Psoas muscle (tissue), 8 donors: ENCODE results near the gene DOCK3. TPM values are rescaled to one million over a fixed set of nuclear protein-coding genes. Genes with fewer than 3 reads are reported as not detected.

ENCODE experiments used
- ATAC-seq, 4 donors: fragments of 200-7000 bp; cut with Tn5 transposase; one replicate each; pipeline ENCODE4 v1.9.1; 2020; ENCODE audit warnings: moderate library complexity in 3 of 4, mild to moderate bottlenecking in 2 of 4
- DNase-seq, 2 donors: peaks; one replicate each; pipeline ENCODE4 v3.0.0-alpha.2; 2020
- H3K27ac ChIP-seq: fragments of 200-600 bp; one replicate; pipeline ENCODE4 v1.8.0; 2022
- H3K27me3 ChIP-seq, 3 donors: fragments of 200-600 bp in 1 of 3; one replicate each; pipeline versions ENCODE4 v1.6.1 to v1.8.0; 2013 to 2022; ENCODE audit warnings: low read length in 2 of 3, mild to moderate bottlenecking in 2 of 3, moderate library complexity in 1 of 3; ENCODE audit not compliant: insufficient read depth in 3 of 3
- H3K36me3 ChIP-seq, 2 donors: fragments of 200-600 bp in 1 of 2; one replicate each; pipeline versions ENCODE4 v1.6.1 to v1.8.0; 2013 to 2022; ENCODE audit warnings: low read depth in 1 of 2, mild to moderate bottlenecking in 1 of 2, moderate library complexity in 1 of 2; ENCODE audit not compliant: insufficient read depth in 1 of 2
- H3K4me1 ChIP-seq: fragments of 200-600 bp; one replicate; pipeline ENCODE4 v1.8.0; 2022
- H3K4me3 ChIP-seq: fragments of 200-600 bp; one replicate; pipeline ENCODE4 v1.8.0; 2022; ENCODE audit warnings: mild to moderate bottlenecking
- H3K9me3 ChIP-seq: fragments of 200-600 bp; one replicate; pipeline ENCODE4 v1.8.0; 2022
- WGBS, 3 donors: extraction: QIAGEN DNeasy Blood & Tissue Kit; methylation state at CpG; one replicate each; pipeline versions ENCODE4 v1.1.6 to v1.1.7; 2013; 5-methylcytosine and 5-hydroxymethylcytosine counted together
- intact Hi-C, 2 donors: fragments of 100-400 bp; cut with DNase I; formaldehyde crosslinking; loops; one replicate each; pipeline versions ENCODE4 v1.11.0 to v1.14.2; 2022
- polyA plus RNA-seq, 3 donors: library from polyadenylated mRNA; stranded (reverse); fragments of 200-250 nt; gene quantifications; one replicate each; pipeline ENCODE4 v1.2.3, GENCODE V29; 2013
- total RNA-seq, 4 donors: library from RNA; stranded (reverse); fragmentation: NEBNext Ultra II Directional in 2 of 4; extraction: Animal tissue kit (Norgen Biotek cat#: 25700) in 2 of 4; gene quantifications; one replicate each; pipeline versions ENCODE4 v1.2.1 to v1.2.4, GENCODE V29; 2021 to 2023
- TF ChIP-seq, protein P1 (sequence below): fragments of 200-600 bp; IDR thresholded peaks from one replicate; pipeline ENCODE4 v1.8.0; 2022; ENCODE audit warnings: antibody characterized with exemption
- donor health status: healthy with polysubstance abuse.
- donor health status: DM: no; HTN: no; CAD: no; lungs with moderate emphysema.
- donor health status: Bipolar disorder and iron deficiency.
- donor health status: healthy.
- donor health status: DM: yes; HTN: yes; CAD: no.
- donor health status: DM: no; HTN: no; CAD: no.
- donor health status: DM: no; HTN: no; CAD: no.
- donor health status: DM: yes; HTN: yes; CAD: no.

The DOCK3 gene
- total and polyA plus RNA-seq, 7 donors = 0.01 to 0.91 (median 0.87) TPM

DNA sequence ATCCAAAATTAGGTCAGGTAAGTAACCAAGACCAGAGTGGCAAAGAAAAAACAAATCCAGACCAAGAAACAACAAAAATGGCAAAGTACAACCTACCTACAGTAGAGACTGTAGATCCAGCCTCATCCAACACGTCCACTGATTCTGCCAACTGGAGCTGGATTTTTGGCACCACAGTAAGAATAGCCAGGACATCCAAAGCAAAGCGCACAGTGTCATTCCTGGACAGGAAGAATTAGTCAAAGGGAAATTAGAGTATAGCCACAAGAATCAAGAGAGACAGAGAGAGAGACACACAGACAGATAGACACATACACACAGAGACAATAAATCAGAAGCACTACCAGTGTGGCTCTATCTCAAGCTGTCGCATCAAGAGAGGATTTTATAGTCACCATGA, 747.5 kb downstream of the DOCK3 start:
- Histone ChIP-seq H3K27ac (no peak overlapping the region), H3K36me3 (peaks cover 10 to 96% of the 10 kb centered on the region in 2 donors), H3K4me3 (no peak overlapping the region), H3K4me1 (no peaks in the 10 kb centered on the region), H3K9me3 (no peaks in the 10 kb centered on the region), H3K27me3 (no peaks in the 10 kb centered on the region)
- intact Hi-C loops = loop anchor here (10.0 kb wide), 2 partner anchors 53 to 223 kb away; no protein-coding TSS in a partner anchor
- DNase-seq (no peak), ATAC-seq (no peak)
- 91 to 97% (median 93%) methylated on average over 3 of the region's 3 CpGs for WGBS, 3 donors
- TF ChIP-seq, protein P1, sequence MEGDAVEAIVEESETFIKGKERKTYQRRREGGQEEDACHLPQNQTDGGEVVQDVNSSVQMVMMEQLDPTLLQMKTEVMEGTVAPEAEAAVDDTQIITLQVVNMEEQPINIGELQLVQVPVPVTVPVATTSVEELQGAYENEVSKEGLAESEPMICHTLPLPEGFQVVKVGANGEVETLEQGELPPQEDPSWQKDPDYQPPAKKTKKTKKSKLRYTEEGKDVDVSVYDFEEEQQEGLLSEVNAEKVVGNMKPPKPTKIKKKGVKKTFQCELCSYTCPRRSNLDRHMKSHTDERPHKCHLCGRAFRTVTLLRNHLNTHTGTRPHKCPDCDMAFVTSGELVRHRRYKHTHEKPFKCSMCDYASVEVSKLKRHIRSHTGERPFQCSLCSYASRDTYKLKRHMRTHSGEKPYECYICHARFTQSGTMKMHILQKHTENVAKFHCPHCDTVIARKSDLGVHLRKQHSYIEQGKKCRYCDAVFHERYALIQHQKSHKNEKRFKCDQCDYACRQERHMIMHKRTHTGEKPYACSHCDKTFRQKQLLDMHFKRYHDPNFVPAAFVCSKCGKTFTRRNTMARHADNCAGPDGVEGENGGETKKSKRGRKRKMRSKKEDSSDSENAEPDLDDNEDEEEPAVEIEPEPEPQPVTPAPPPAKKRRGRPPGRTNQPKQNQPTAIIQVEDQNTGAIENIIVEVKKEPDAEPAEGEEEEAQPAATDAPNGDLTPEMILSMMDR = no peak

- intact Hi-C loops = loop anchor here (10.0 kb wide), 2 partner anchors 48 to 218 kb away; no protein-coding TSS in a partner anchor
- DNase-seq = no peak
- ATAC-seq = no peak
- H3K27me3 ChIP-seq = no peaks in the 10 kb centered on the region
- H3K36me3 ChIP-seq = peaks cover 9 to 94% of the 10 kb centered on the region in 2 donors
- H3K9me3 ChIP-seq = no peaks in the 10 kb centered on the region
- no peak overlapping the region for H3K4me3 ChIP-seq
- H3K4me1 ChIP-seq = no peaks in the 10 kb centered on the region
- WGBS, 3 donors = 84 to 91% (median 86%) methylated on average over 4 of the region's 4 CpGs
- H3K27ac ChIP-seq = no peak overlapping the region
- TF ChIP-seq, protein P1 = no peak
These were observed 752.2 kb downstream of the DOCK3 start for GRCh38 chr3:51426921-51427320.

GRCh38 chr3:51429138-51429537, 754.4 kb downstream of the DOCK3 start:
- peaks cover 9 to 93% of the 10 kb centered on the region in 2 donors for H3K36me3 ChIP-seq
- DNase-seq (no peak), ATAC-seq (no peak)
- no peaks in the 10 kb centered on the region for H3K4me1 ChIP-seq
- no peak overlapping the region for H3K4me3 ChIP-seq
- H3K27me3 ChIP-seq = no peaks in the 10 kb centered on the region
- TF ChIP-seq, protein P1 = no peak
- 94 to 99% (median 95%) methylated on average over 3 of the region's 3 CpGs for WGBS, 3 donors
- H3K9me3 ChIP-seq = no peaks in the 10 kb centered on the region
- intact Hi-C loops = loop anchor here (10.0 kb wide), 2 partner anchors 46 to 216 kb away; no protein-coding TSS in a partner anchor
- no peak overlapping the region for H3K27ac ChIP-seq

Other genes starting within 250 kb of the DOCK3 start
- gene CACNA2D2, start 171.3 kb upstream of the DOCK3 start, total RNA-seq = 1 to 10 TPM in 2 of 4 donors, under 1 TPM in 2; 0.56 to 1.6 (median 1.2) TPM
- under 1 TPM; 0.14 to 0.83 (median 0.77) TPM for gene CACNA2D2, start 171.3 kb upstream of the DOCK3 start, polyA plus RNA-seq
- 10 to 100 TPM in 3 of 4 donors, 1 to 10 TPM in 1; 7.3 to 30.1 (median 15.2) TPM for gene C3orf18, start 107.2 kb upstream of the DOCK3 start, total RNA-seq
- 10 to 100 TPM; 14.0 to 26.3 (median 18.8) TPM for gene C3orf18, start 107.2 kb upstream of the DOCK3 start, polyA plus RNA-seq
- 10 to 100 TPM in 2 of 4 donors, 1 to 10 TPM in 2; 6.1 to 16.2 (median 9.3) TPM for gene HEMK1, start 105.4 kb upstream of the DOCK3 start, total RNA-seq
- gene HEMK1, start 105.4 kb upstream of the DOCK3 start, polyA plus RNA-seq = 10 to 100 TPM in 1 of 3 donors, 1 to 10 TPM in 2; 6.4 to 12.8 (median 10.0) TPM
- gene CISH, start 63.2 kb upstream of the DOCK3 start, total RNA-seq = 10 to 100 TPM; 16.9 to 75.1 (median 50.4) TPM
- gene CISH, start 63.2 kb upstream of the DOCK3 start, polyA plus RNA-seq = 10 to 100 TPM; 12.8 to 36.5 (median 18.5) TPM
- gene MAPKAPK3, start 57.8 kb upstream of the DOCK3 start, total RNA-seq = 100 to 1,000 TPM in 3 of 4 donors, 10 to 100 TPM in 1; 88.2 to 277 (median 187) TPM
- gene MAPKAPK3, start 57.8 kb upstream of the DOCK3 start, polyA plus RNA-seq = 100 to 1,000 TPM; 213 to 409 (median 328) TPM